GM21515 (cell line): Measurements from ENCODE around the gene IRF2BPL.

Source experiments
- ATAC-seq: cut with Tn5 transposase; IDR thresholded peaks from one replicate; pipeline ENCODE4 v1.9.1; 2021; ENCODE audit not compliant: unreplicated experiment

Gene IRF2BPL

GRCh38 chr14:77014004-77014604, 14.4 kb downstream of the IRF2BPL start:
- no peak for ATAC-seq

- no peak for ATAC-seq
Measured at GRCh38 chr14:77012193-77012765, 16.2 kb downstream of the IRF2BPL start.

- ATAC-seq = no peak
Measured at GRCh38 chr14:77011245-77011644, 17.3 kb downstream of the IRF2BPL start.

GRCh38 chr14:77009014-77009413, 19.5 kb downstream of the IRF2BPL start:
- ATAC-seq = no peak

GRCh38 chr14:77008541-77008940, 20.0 kb downstream of the IRF2BPL start:
- no peak for ATAC-seq

GRCh38 chr14:77007975-77008421, 20.5 kb downstream of the IRF2BPL start:
- no peak for ATAC-seq

- no peak for ATAC-seq
Measured at GRCh38 chr14:77007183-77007974, 21.1 kb downstream of the IRF2BPL start.

GRCh38 chr14:77006132-77006531, 22.4 kb downstream of the IRF2BPL start:
- no peak for ATAC-seq

GRCh38 chr14:77005559-77005958, 22.9 kb downstream of the IRF2BPL start:
- no peak for ATAC-seq

GRCh38 chr14:77004711-77005460, 23.6 kb downstream of the IRF2BPL start:
- ATAC-seq = no peak

- ATAC-seq = no peak
Measured at GRCh38 chr14:77003960-77004710, 24.4 kb downstream of the IRF2BPL start.

GRCh38 chr14:77002889-77003288, 25.6 kb downstream of the IRF2BPL start:
- ATAC-seq = no peak

GRCh38 chr14:77002335-77002734, 26.2 kb downstream of the IRF2BPL start:
- ATAC-seq = no peak

- ATAC-seq = no peak
Measured at GRCh38 chr14:77000340-77001270, 27.9 kb downstream of the IRF2BPL start.

- no peak for ATAC-seq
Measured at GRCh38 chr14:76998910-76999309, 29.6 kb downstream of the IRF2BPL start.

GRCh38 chr14:76997257-76997970, 31.1 kb downstream of the IRF2BPL start:
- no peak for ATAC-seq

GRCh38 chr14:76996563-76997146, 31.9 kb downstream of the IRF2BPL start:
- no peak for ATAC-seq

- ATAC-seq = no peak
Measured at GRCh38 chr14:76995279-76996035, 33.1 kb downstream of the IRF2BPL start.
